HG02840 (cell line): ENCODE results near the gene ENTPD2.
A peak's percentile ranks its signal among the peaks of the same experiment; 100 is the strongest.

Experiments
- ATAC-seq: cut with Tn5 transposase; IDR thresholded peaks from one replicate; pipeline ENCODE4 v1.9.1; 2021; ENCODE audit warnings: mild to moderate bottlenecking, moderate library complexity, moderate number of reproducible peaks; ENCODE audit not compliant: unreplicated experiment, low FRiP score

The ENTPD2 gene

DNA sequence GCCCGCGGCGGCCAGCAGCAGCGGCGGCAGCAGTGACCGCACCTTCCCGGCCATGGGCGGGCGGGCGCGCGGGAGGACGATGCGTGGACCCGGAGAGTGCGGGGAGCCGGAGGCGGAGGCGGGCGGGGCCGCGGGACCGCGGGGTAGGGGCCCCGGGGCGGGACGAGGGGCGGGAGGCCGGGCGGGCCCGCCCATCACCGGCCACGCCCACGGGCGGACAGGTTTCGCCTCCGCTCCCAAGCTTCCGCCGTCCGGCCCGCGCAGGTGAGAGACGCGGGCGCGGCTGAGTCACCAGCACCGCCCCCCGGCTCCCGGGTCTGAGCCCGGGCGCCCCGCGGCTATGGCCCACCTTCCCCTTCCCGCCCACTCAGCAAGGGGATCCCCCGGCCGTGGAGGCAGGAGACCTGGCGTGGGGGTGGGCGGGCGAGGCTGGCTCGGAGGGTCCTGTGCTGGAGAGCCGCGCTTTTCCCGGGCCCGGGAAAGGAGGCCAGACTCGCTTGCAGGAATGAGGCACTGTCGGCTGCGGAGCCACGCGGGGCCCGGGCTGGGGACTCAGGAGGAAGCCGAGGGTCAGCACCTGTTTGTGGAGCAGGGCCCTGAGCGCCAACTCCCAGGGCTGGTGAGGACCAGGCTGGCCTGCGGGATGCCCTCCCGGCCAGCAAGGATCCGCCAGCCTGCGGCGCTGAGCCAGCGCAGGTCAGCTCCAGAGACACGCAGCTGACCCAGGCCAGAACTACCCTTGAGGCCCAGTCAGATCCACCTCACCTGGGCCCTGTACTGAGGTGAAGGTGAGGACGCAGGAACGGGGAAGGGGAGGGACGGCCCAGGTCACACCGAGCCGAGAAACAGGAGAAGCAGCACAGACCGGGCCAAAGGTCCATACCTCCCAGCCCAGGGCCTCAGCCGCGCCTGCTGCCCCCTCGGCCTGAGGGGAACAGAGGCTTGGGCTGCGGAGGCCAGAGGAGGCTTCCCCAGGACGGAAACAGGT is at the start of gene ENTPD2:
TSS of gene ENTPD2 (minus strand) at position 118 of the 988 bp plus-strand sequence. CDS start at position 54, 64 bp downstream.
- no peak for ATAC-seq

DNA sequence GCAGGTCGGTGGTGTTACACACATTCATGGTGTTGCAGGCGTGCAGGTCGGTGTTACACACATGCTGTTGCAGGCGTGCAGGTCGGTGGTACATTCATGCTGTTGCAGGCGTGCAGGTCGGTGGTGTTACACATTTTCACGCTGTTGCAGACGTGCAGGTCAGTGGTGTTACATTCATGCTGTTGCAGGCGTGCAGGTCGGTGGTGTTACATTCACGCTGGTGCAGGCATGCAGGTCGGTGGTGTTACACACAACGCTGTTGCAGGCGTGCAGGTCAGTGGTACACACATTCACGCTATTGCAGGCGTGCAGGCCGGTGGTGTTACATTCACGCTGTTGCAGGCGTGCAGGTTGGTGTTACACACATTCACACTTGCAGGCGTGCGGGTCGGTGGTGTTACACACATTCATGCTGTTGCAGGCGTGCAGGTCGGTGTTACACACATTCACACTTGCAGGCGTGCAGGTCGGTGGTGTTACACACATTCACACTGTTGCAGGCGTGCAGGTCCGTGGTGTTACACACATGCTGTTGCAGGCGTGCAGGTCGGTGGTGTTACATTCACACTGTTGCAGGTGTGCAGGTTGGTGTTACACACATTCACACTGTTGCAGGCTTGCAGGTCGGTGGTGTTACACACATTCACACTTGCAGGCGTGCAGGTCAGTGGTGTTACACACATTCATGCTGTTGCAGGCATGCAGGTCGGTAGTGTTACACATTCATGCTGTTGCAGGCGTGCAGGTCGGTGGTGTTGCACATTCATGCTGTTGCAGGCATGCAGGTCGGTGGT is 49.5 kb upstream of the ENTPD2 start:
- ATAC-seq: no peak

DNA sequence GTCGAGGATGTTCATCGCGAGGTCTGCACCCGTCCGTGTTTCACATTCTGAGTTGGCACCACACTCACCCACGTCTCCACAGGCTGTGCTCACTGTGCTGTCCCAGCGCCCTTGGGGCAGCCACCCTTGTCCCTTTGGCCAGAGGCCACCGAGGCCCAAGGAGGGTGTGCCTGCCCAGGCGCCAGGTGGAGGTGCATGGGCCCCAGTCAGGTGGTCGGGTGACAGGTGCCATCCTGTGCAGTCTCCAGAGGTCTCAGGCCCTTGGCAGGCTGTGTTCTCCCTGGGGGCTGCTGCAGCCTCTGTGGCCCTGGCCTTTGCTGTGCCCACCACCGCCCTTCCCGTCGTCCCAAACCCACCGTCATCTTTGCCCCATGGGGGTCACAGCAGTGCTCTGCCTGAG is 45.4 kb upstream of the ENTPD2 start:
- no peak for ATAC-seq

DNA sequence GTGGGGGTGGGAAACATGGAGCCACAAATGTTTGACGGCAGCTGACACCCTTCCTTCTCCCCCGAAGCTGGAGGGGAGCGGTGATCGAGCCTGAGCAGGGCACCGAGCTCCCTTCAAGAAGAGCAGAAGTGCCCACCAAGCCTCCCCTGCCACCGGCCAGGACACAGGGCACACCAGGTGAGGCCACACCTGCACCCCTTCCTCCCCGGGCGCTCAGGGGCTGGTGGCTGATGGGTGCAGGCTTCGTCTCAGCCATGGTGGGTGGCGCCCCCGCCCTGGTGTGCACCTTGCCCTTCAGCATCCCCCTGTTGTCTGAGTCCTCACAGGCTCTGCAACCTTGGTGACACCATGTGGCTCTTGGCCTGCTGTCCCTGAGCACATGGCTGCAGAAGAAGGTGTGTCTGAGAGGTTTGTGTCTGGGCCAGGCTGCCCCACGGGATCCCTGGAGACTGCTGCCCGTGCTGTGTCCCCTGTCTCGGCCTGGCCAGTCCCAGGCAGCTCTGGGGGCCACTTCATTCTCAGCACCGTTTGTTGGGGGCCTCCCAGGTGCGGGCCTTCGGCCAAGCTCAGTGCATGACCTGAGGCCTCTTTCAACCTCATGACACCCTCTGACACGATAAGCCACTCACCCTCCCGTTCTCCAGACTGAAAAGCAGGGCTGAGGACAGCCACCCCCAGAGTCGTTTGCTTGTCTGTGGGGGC is 44.1 kb upstream of the ENTPD2 start:
- no peak for ATAC-seq

DNA sequence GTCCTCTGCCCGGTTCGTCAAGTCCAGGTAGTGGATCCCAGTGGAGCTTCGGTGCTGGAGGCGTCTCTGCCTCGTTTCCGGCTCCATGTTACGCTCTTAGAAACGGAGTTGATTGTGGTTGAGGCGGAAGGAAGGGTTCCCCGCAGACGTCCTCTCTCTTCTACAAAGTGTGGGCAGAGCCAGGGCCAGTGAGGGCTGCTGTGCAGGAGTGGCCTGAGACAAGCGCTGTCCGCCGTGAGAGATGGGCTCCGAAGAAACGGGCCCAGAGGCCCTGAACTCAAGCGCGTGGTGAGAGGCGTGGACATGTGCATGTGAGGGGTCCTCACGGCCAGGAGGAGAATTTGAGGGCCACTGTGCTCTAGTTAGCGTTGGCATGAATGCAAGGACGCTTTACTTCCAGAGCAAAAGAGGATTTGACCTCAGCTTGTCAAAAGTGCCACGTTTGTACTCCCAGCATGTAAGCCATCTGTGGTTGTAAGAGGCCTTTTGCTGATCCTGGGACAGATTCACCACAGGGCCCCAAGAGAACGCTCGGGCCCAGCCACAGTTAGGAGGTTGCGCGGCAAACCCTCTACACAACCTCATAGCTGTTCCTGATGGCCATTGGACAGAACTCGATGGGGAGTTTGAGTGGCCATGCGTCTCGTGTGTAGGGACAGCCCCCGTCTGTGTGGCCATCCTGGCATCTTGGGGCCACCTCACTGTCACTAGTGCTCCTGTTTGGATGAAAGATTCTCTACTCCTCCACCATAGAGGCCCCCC is 43.1 kb upstream of the ENTPD2 start:
- ATAC-seq: no peak

DNA sequence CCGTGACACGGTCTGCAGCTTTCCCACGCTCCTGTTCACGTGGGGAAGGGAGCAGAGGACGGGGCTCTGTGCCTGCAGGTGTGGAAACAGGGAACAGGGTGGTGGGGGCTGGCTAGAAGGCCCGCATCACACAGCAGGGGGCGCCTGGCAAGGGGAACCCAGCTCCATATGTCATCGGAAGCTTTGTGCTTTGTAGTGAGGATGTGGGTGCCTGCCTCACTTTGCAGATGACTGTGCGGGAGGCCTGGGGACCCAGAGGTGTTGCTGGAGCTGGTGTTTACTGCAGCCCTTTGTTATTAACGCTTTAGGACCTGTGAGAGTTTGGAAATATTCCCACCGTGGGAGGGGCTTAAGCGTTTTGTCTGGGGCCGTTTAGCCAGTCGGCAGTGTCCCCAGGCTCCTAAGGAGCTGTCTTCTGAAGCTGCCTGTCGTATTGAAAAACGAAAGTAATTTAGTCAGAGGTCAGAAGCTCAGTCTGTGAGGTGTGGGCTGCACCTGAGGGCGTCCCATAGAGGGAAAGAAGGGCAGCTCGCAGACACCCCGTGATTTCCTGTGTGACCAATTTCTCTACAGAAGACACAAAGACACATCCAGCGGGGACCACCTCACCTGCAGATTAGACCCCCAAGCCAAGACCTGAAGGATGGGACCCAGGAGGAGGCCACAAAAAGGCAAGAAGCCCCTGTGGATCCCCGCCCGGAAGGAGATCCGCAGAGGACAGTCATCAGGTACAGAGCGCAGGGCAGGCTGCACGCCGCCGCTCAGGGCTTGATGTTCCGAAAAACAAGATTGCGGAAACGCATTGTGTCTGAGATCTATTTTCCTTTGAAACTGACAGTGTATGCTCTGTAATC is 42.0 kb upstream of the ENTPD2 start:
- ATAC-seq: no peak

GRCh38 chr9:137089232-137089947 is 35.5 kb upstream of the ENTPD2 start:
- no peak for ATAC-seq

DNA sequence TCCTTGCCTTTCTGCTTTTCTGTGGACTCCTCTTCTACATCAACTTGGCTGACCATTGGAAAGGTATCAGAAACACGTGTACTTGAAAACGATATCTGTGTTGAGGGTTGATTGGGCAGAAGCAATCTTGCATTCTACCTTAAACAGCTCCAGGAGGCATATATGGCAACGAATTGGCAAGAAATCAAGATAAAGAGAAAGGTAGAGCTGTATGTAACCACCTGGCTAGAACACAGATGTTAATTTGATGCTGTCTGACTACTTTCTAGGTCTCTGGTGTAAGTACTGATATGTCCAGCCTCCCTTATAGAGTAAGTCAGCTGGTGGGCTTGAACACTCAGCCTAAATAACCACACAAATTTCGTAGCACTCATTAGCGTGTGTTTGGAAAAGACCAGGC is 34.3 kb upstream of the ENTPD2 start:
- ATAC-seq: no peak

- peak; percentile 3 for ATAC-seq
These were observed 33.6 kb upstream of the ENTPD2 start for GRCh38 chr9:137087409-137087925.

- peak; percentile 87 for ATAC-seq
These were observed 32.9 kb upstream of the ENTPD2 start, which contains the start of gene MAN1B1 for GRCh38 chr9:137086531-137087408. MAN1B1 (plus strand) TSS chr9:137086985; CDS start chr9:137087000, 15 bp downstream.

DNA sequence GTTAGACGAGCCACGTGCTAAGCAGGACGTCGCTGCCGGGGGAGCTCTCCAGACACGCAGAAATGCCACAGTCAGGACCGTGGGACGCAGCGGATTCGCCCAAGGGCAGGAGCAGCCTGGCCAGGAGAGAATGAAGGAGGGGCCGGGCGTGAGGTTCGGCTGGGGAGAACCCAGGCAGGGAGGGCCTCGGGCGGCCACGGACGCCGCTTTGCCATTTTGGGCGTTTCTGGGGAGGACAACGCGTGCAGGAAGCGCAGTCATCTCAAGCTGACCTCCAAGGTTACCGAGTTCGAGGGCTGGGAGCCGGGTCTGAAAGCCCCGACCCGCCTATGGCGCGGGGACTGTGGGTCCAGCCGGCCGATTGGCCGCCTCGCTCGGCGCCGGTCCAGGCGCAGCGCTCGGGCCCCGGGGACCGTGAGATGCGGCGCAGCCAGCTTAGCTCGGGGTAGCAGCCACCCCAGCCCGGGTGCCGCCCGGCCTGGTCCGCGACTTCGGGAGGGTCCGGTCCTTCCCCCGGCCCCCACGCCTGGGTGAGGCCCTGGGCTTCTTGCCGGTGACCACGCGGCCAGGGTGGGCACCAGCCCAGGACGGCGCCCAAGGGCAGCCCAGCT is 32.2 kb upstream of the ENTPD2 start:
- ATAC-seq: peak; percentile 19

DNA sequence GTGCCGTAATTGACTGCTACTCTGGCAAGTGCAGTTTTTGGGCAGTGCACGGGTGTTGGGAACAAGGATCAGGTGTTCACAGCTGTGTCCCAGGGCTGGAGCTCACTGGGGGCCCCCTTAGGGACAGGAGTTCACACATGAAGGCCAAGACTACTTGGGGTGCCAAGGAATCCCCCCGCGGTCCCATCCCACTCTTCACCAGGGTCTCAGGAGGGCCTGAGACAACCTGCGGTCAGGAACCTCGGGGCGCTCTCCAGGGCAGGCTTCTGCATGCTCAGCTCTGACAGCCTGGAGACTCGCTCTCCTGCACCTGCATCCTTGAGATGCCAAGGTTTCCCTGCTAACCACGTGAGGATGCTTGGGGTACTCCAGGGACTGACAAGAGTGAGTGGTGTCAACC is 30.7 kb upstream of the ENTPD2 start:
- no peak for ATAC-seq

- no peak for ATAC-seq
These were observed 29.6 kb upstream of the ENTPD2 start for GRCh38 chr9:137083394-137084004.

GRCh38 chr9:137082925-137083290 is 29.0 kb upstream of the ENTPD2 start:
- ATAC-seq: no peak

- no peak for ATAC-seq
These were observed 28.5 kb upstream of the ENTPD2 start for GRCh38 chr9:137082222-137082924.
